Measurements from ENCODE around the gene NFATC2.

Gene NFATC2

DNA sequence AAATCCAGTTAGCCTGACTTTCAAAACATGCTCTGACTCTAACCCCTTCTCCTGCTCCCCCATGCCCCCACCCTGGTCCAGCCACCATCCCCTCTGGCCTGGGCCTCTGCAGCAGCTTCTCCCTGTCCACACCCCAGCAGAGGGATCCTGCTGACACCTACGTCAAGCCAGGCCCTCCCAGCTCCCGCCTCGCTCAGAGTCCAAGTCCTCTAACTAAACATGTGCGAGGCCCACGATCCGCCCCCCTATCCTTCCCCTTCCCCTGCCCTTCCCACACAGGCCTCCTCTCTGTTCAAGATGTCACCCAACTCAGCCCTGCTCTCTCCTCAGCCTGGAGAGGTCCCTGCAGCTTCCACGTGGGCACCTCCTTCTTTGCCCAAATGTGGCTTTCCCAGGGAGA is 33.7 kb downstream of the NFATC2 start:
- no peak for DNase-seq (ENCODE audit: low spot score)
- TF ChIP-seq, protein P1, sequence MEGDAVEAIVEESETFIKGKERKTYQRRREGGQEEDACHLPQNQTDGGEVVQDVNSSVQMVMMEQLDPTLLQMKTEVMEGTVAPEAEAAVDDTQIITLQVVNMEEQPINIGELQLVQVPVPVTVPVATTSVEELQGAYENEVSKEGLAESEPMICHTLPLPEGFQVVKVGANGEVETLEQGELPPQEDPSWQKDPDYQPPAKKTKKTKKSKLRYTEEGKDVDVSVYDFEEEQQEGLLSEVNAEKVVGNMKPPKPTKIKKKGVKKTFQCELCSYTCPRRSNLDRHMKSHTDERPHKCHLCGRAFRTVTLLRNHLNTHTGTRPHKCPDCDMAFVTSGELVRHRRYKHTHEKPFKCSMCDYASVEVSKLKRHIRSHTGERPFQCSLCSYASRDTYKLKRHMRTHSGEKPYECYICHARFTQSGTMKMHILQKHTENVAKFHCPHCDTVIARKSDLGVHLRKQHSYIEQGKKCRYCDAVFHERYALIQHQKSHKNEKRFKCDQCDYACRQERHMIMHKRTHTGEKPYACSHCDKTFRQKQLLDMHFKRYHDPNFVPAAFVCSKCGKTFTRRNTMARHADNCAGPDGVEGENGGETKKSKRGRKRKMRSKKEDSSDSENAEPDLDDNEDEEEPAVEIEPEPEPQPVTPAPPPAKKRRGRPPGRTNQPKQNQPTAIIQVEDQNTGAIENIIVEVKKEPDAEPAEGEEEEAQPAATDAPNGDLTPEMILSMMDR (IDR thresholded peaks at IDR 0.05; ENCODE audit: extremely low read depth, missing control alignments), result no peak

DNA sequence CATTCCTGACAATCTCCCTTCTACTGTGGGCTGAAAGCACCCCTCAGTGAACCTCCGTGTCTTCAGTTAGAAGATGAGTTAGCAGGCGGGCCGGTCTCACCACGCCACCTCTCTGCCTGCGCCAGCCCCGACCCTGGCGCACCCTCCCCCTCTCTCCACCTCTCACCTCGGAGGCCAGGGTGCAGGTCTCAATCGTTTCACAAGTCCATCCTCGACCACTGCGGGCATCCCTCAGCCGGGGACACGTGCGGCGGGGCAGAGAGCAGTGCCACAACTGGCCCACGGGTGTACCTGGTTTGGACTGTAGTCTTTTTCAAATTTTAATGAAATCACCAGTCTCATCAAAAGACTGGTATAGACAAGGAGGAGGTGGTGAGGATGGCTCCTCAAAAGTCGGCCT is 34.4 kb downstream of the NFATC2 start:
- TF ChIP-seq, protein P1 (IDR thresholded peaks at IDR 0.05; ENCODE audit: extremely low read depth, missing control alignments), result no peak
- DNase-seq (ENCODE audit: low spot score), result no peak

GRCh38 chr20:51507216-51508036 is 35.1 kb downstream of the NFATC2 start:
- DNase-seq (ENCODE audit: low spot score), result no peak
- TF ChIP-seq, protein P1 (IDR thresholded peaks at IDR 0.05; ENCODE audit: extremely low read depth, missing control alignments), result no peak

DNA sequence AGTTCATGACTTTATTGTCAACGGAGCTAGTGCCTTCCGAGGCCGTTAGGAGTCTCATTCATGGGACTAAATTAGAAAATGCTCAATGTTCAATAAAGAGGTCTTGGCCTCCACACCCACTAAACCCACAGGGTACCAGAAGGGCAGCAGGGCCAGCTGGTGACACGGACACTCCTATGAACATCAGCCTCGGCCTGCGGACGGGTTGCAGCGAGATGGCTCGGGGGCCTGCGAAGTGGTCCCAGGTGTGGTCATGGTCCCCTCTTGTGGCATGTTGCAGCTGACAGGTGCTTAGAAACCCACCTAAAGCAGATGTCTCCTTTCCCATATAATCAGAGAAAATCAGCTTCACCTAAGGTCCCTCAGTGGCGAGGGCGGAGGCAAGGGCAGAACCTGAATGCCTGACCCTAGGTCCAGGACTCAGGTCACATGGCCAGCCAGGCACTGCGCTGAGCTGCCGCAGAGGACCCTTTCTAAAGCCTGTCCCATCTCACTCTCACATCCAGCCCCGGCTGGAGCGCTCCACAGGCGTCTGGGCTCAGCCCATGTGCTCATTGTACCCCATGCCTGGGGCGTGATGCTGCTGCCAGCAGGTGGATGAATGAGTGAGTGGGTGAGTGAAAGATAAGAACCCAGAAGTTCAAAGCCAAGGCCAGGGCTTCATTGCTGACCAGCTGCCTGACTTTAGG is 35.8 kb downstream of the NFATC2 start:
- no peak for DNase-seq (ENCODE audit: low spot score)
- TF ChIP-seq, protein P1 (IDR thresholded peaks at IDR 0.05; ENCODE audit: extremely low read depth, missing control alignments), result no peak

DNA sequence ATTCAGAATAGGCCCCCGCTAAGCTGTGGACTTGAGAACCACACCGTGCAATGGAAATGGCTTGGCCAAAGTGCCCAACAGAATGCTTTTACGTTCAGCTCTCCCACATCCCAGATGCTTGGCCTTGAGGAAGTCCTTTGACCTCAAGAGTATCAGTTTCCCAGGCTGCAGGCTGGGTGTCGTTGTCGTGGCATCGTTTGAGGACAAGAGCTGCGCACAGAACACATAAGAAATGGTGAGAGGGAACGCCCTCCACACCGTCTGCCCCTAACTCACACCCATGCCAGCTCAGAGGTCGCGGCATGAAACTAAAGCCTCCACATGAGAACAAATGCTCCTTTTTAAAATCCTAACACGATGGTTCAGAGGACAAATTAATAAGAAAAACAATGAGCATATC is 37.0 kb downstream of the NFATC2 start:
- no peak for DNase-seq (ENCODE audit: low spot score)
- TF ChIP-seq, protein P1 (IDR thresholded peaks at IDR 0.05; ENCODE audit: extremely low read depth, missing control alignments), result no peak

- no peak for DNase-seq (ENCODE audit: low spot score)
- TF ChIP-seq, protein P1 (IDR thresholded peaks at IDR 0.05; ENCODE audit: extremely low read depth, missing control alignments), result no peak
Observed at GRCh38 chr20:51503376-51503775, 39.1 kb downstream of the NFATC2 start.

DNA sequence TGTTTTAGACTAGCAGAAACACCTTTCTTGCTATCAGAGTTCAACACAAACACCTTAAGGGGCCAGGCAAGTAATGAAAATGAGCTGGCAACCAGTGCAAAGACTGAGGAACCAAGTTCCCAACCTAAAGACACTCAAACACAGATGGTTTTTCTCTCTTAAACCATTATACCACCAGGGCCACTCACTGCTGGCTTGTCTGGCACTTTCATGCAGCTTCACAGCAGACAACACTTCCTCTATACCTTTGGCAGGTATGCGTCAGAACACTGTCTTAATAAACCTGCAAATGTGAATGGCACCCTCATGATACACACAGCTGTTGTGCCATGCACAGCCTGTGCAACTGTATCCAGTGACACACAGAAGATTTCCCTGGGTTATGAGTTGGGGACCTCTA is 41.6 kb downstream of the NFATC2 start:
- TF ChIP-seq, protein P1 (IDR thresholded peaks at IDR 0.05; ENCODE audit: extremely low read depth, missing control alignments), result no peak
- DNase-seq (ENCODE audit: low spot score), result no peak
